Skeletal muscle tissue (tissue), 4 donors: ENCODE measurements around the gene PML. TPM values are rescaled to one million over a fixed set of nuclear protein-coding genes. Genes with fewer than 3 reads are reported as not detected.
A peak's percentile ranks its signal among the peaks of the same experiment; 100 is the strongest.
"Not testable (repeated sequence)": the region's sequence is repeated elsewhere in the genome, so short reads cannot be mapped to it uniquely, and the experiment has no call there.

Source experiments
- H3K27ac ChIP-seq: one replicate; pipeline ENCODE4 v1.7.0; 2013; ENCODE audit warnings: mild to moderate bottlenecking, low read depth, low read length, inconsistent platforms
- H3K27me3 ChIP-seq, 3 donors: one replicate each; pipeline ENCODE4 v1.7.0; 2013; ENCODE audit warnings: low read length in 3 of 3; ENCODE audit not compliant: control insufficient read depth in 3 of 3, insufficient read depth in 3 of 3
- H3K36me3 ChIP-seq, 3 donors: one replicate each; pipeline ENCODE4 v1.7.0; 2013; ENCODE audit warnings: low read length in 3 of 3; ENCODE audit not compliant: control insufficient read depth in 3 of 3, insufficient read depth in 3 of 3
- H3K4me1 ChIP-seq, 3 donors: one replicate each; pipeline ENCODE4 v1.7.0; 2013; ENCODE audit warnings: low read length in 3 of 3, mild to moderate bottlenecking in 3 of 3; ENCODE audit not compliant: control insufficient read depth in 3 of 3, insufficient read depth in 3 of 3
- H3K4me3 ChIP-seq, 3 donors: one replicate each; pipeline ENCODE4 v1.7.0; 2013; ENCODE audit warnings: low read length in 3 of 3
- H3K9ac ChIP-seq, 3 donors: one replicate each; pipeline ENCODE4 v1.7.0; 2013; ENCODE audit warnings: low read length in 3 of 3, mild to moderate bottlenecking in 3 of 3, moderate library complexity in 2 of 3, low read depth in 1 of 3
- H3K9me3 ChIP-seq, 3 donors: one replicate each; pipeline ENCODE4 v1.7.0; 2013; ENCODE audit warnings: low read length in 3 of 3; ENCODE audit not compliant: control insufficient read depth in 3 of 3
- total RNA-seq: library from RNA; depleted of rRNA; stranded (reverse); fragments of >200 nt; gene quantifications from one replicate; pipeline ENCODE4 v1.2.3, GENCODE V29; 2014
- donor health status: Osteomylitis.

PML gene
- total RNA-seq, 1 donor from 2014 or later = 14.1 TPM

- Histone ChIP-seq H3K27me3 (peaks cover 0 to 6% (median 3%) of the 10 kb centered on the region in 3 donors), H3K4me3 (no peak overlapping the region), H3K27ac (no peak overlapping the region), H3K9me3 (no peaks in the 10 kb centered on the region), H3K9ac (no peak overlapping the region), H3K36me3 (no peaks in the 10 kb centered on the region), H3K4me1 (peaks cover 7 to 13% (median 11%) of the 10 kb centered on the region in 3 donors)
Observed at GRCh38 chr15:73969151-73969759, 25.3 kb upstream of the PML start.

GRCh38 chr15:73972984-73973682 is 21.4 kb upstream of the PML start:
- Histone ChIP-seq H3K9me3 (no peaks in the 10 kb centered on the region), H3K36me3 (no peaks in the 10 kb centered on the region), H3K9ac (peak overlapping the region; percentile 45 to 71 (median 49)), H3K27me3 (peaks cover 0 to 4% (median 0%) of the 10 kb centered on the region in 3 donors), H3K4me1 (peaks cover 7% of the 10 kb centered on the region in 3 donors), H3K27ac (no peak overlapping the region), H3K4me3 (peak overlapping the region in 2 of 3 donors; percentile 49 to 58)

GRCh38 chr15:73973683-73974200 is 20.8 kb upstream of the PML start:
- not testable (repeated sequence) for H3K9ac ChIP-seq, H3K27ac ChIP-seq, H3K4me3 ChIP-seq, H3K36me3 ChIP-seq, H3K9me3 ChIP-seq, H3K4me1 ChIP-seq, H3K27me3 ChIP-seq

GRCh38 chr15:73975440-73976125 is 18.9 kb upstream of the PML start:
- H3K9me3 ChIP-seq, H3K4me3 ChIP-seq, H3K4me1 ChIP-seq: not testable (repeated sequence)

GRCh38 chr15:73978896-73979295 is 15.6 kb upstream of the PML start:
- peaks cover 26 to 28% (median 26%) of the 10 kb centered on the region in 3 donors for H3K4me1 ChIP-seq
- H3K9ac ChIP-seq = no peak overlapping the region
- H3K36me3 ChIP-seq = peaks cover 0 to 5% (median 0%) of the 10 kb centered on the region in 3 donors
- H3K9me3 ChIP-seq = no peaks in the 10 kb centered on the region
- H3K27ac ChIP-seq = no peak overlapping the region
- H3K27me3 ChIP-seq = peaks cover 0 to 4% (median 0%) of the 10 kb centered on the region in 3 donors
- H3K4me3 ChIP-seq = no peak overlapping the region

More at GRCh38 chr15:73975440-73976125, 18.9 kb upstream of the PML start:
- H3K27ac ChIP-seq, H3K36me3 ChIP-seq, H3K9ac ChIP-seq, H3K27me3 ChIP-seq: not testable (repeated sequence)

GRCh38 chr15:73979636-73980035 is 14.9 kb upstream of the PML start:
- no peak overlapping the region for H3K27ac ChIP-seq
- H3K27me3 ChIP-seq = peaks cover 0 to 4% (median 0%) of the 10 kb centered on the region in 3 donors
- no peak overlapping the region for H3K9ac ChIP-seq
- H3K4me1 ChIP-seq = peaks cover 32 to 35% (median 34%) of the 10 kb centered on the region in 3 donors
- no peak overlapping the region for H3K4me3 ChIP-seq
- H3K36me3 ChIP-seq = peaks cover 2 to 11% (median 4%) of the 10 kb centered on the region in 3 donors
- H3K9me3 ChIP-seq = no peaks in the 10 kb centered on the region

GRCh38 chr15:73981761-73982221 is 12.7 kb upstream of the PML start:
- Histone ChIP-seq H3K9me3 (no peaks in the 10 kb centered on the region), H3K27ac (peak overlapping the region; percentile 90), H3K4me1 (peaks cover 51 to 55% (median 53%) of the 10 kb centered on the region in 3 donors), H3K36me3 (peaks cover 8 to 16% (median 16%) of the 10 kb centered on the region in 3 donors), H3K4me3 (peak overlapping the region; percentile 34 to 64 (median 52)), H3K27me3 (no peaks in the 10 kb centered on the region), H3K9ac (peak overlapping the region; percentile 63 to 77 (median 66))

GRCh38 chr15:73982222-73982962 is 12.1 kb upstream of the PML start:
- Histone ChIP-seq H3K9ac (peak overlapping the region; percentile 63 to 77 (median 66)), H3K27ac (peak overlapping the region; percentile 90), H3K4me1 (peaks cover 55 to 61% (median 59%) of the 10 kb centered on the region in 3 donors), H3K36me3 (peaks cover 11 to 16% (median 16%) of the 10 kb centered on the region in 3 donors), H3K9me3 (no peaks in the 10 kb centered on the region), H3K27me3 (no peaks in the 10 kb centered on the region), H3K4me3 (peak overlapping the region; percentile 34 to 64 (median 52))

- H3K27me3 ChIP-seq = no peaks in the 10 kb centered on the region
- no peak overlapping the region for H3K4me3 ChIP-seq
- H3K9ac ChIP-seq = peak overlapping the region; percentile 32 to 77 (median 48)
- peaks cover 59 to 70% (median 67%) of the 10 kb centered on the region in 3 donors for H3K4me1 ChIP-seq
- no peaks in the 10 kb centered on the region for H3K9me3 ChIP-seq
- peaks cover 16 to 20% (median 18%) of the 10 kb centered on the region in 3 donors for H3K36me3 ChIP-seq
- H3K27ac ChIP-seq = peak overlapping the region; percentile 90
Observed at GRCh38 chr15:73983211-73983727, 11.2 kb upstream of the PML start.
